GM12872 (cell line): Measurements from ENCODE around the gene SERPINA6.

Experiments used
- CTCF ChIP-seq: IDR thresholded peaks from 3 replicates; pipeline ENCODE4 v1.5.1; 2011; ENCODE audit warnings: low read depth, mild to moderate bottlenecking, low read length, moderate library complexity; ENCODE audit not compliant: insufficient read depth

The SERPINA6 gene

GRCh38 chr14:94305620-94306019 lies 17.5 kb downstream of the SERPINA6 start:
- no peak for TF ChIP-seq CTCF

- TF ChIP-seq CTCF: no peak
Measured at GRCh38 chr14:94304243-94304642, 18.9 kb downstream of the SERPINA6 start.

- TF ChIP-seq CTCF: no peak
Measured at GRCh38 chr14:94303111-94303510, 20.0 kb downstream of the SERPINA6 start.

- no peak for TF ChIP-seq CTCF
Measured at GRCh38 chr14:94298130-94298529, 25.0 kb downstream of the SERPINA6 start.

DNA sequence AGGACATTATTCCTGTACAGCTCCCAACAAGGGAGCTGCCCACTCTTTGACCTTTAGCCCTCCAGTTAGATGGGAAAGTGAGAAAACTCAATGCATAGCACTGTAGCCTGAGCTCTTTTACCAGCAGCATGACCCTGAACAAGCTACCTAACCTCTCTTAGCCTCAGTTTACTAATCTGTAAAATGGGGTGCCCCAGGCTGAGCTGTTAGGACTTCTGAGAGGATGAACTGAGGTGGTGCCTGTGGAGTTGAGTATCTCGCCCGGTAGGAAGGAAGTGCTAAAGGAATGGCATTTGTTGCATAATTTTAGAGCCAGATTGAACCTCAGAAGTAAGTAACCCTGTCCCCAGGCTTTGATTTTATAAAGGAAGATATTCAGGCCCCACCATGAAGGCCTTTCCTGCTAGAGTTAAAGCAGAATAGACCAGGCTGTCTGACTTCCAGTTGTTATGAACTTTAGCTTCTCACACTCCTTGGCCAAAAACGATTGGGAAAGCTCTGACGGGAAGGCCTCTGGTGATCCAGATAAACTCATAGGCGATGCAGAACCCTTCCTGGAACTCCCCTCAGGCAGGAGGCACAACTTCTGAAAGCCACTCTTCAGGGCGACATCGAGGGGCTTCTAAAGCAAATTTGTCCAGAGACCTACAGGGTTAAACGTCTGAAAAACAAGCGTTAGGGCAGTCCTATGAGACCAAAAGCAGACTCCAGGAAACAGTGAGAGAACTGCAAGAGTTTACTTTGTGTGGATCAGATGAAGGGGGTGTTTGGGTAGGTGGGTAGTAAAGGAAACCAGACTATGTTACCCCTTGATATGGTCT lies 27.6 kb downstream of the SERPINA6 start:
- no peak for TF ChIP-seq CTCF

- TF ChIP-seq CTCF: no peak
Measured at GRCh38 chr14:94293578-94293924, 29.6 kb downstream of the SERPINA6 start.

- no peak for TF ChIP-seq CTCF
Measured at GRCh38 chr14:94292872-94293577, 30.1 kb downstream of the SERPINA6 start, which contains the start of gene SERPINA10. TSS of gene SERPINA10 (minus strand) at chr14:94293268. CDS start at chr14:94290593, 2,675 bp downstream.
